Suprapubic skin (tissue), 4 donors: Measurements from ENCODE around the gene DISP2. TPM values are rescaled to one million over a fixed set of nuclear protein-coding genes. Genes with fewer than 3 reads are reported as not detected.

Source experiments
- DNase-seq, 2 donors: peaks; one replicate each; pipeline ENCODE4 v3.0.0-alpha.2; 2019; ENCODE audit warnings: low spot score in 2 of 2
- H3K27ac ChIP-seq: fragments of 200-600 bp; sonication (generic); one replicate; pipeline ENCODE4 v1.5.1; 2019
- H3K27me3 ChIP-seq: fragments of 200-600 bp; sonication (generic); one replicate; pipeline ENCODE4 v1.5.1; 2019
- H3K36me3 ChIP-seq: fragments of 200-600 bp; sonication (generic); one replicate; pipeline ENCODE4 v1.5.1; 2019
- H3K4me1 ChIP-seq: fragments of 200-600 bp; sonication (generic); one replicate; pipeline ENCODE4 v1.5.1; 2019
- H3K4me3 ChIP-seq: fragments of 200-600 bp; sonication (generic); one replicate; pipeline ENCODE4 v1.5.1; 2019; ENCODE audit warnings: mild to moderate bottlenecking
- H3K9me3 ChIP-seq: fragments of 200-600 bp; sonication (generic); one replicate; pipeline ENCODE4 v1.5.1; 2019
- EP300 ChIP-seq: sonication (generic); formaldehyde crosslinking; IDR thresholded peaks from one replicate; pipeline ENCODE4 v1.6.1; 2017; ENCODE audit warnings: antibody characterized with exemption
- POLR2A ChIP-seq, 2 donors: fragments of 450-650 bp; IDR thresholded peaks; one replicate each; pipeline ENCODE4 v1.6.1; 2017; ENCODE audit warnings: antibody characterized with exemption in 2 of 2, mild to moderate bottlenecking in 2 of 2, moderate library complexity in 2 of 2
- POLR2AphosphoS5 ChIP-seq, 3 donors: sonication (generic); formaldehyde crosslinking; IDR thresholded peaks; one replicate each; pipeline ENCODE4 v1.6.1; 2017; ENCODE audit warnings: antibody characterized with exemption in 3 of 3
- WGBS: methylation state at CpG from one replicate; pipeline ENCODE4 v1.1.5; 2018; 5-methylcytosine and 5-hydroxymethylcytosine counted together
- total RNA-seq, 4 donors: library from RNA; depleted of rRNA; stranded (reverse); fragments of >200 nt; gene quantifications; one replicate each; pipeline ENCODE4 v1.1.0, GENCODE V29; 2016
- TF ChIP-seq, protein P1 (sequence below), 2 donors: fragments of 200-600 bp in 1 of 2; fragments of 450-650 bp in 1 of 2; sonication (generic) in 1 of 2; IDR thresholded peaks; one replicate each; pipeline ENCODE4 v1.5.1; 2016 to 2019; ENCODE audit warnings: antibody characterized with exemption in 2 of 2, mild to moderate bottlenecking in 1 of 2, moderate library complexity in 1 of 2

Gene DISP2
- total RNA-seq, 4 donors from 2014 or later, result 0.04 to 0.21 (median 0.05) TPM; not detected in 1

DNA sequence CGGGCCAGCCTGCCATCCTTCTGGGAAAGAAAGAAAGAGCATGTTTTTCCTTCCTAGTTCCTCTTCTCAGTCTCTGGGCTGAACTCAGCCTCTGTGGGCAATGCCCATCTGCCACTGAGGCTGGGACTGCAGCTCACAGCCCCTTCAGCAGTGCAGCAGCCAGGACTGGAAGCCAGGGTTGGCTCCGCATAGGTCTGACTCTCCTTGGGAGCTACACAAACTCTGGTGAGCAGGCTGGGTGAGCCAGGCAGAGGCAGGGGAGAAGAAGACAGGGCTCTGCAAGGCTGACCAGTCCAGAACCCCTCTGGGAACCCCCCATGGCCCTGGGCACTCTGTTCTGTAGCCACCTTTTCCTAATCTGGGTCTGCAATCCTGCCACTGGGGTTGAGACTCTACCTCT, 3.6 kb downstream of the DISP2 start:
- TF ChIP-seq POLR2AphosphoS5 (IDR thresholded peaks at IDR 0.05) (no peak), POLR2A (IDR thresholded peaks at IDR 0.05) (no peak), EP300 (no peak)
- TF ChIP-seq, protein P1, sequence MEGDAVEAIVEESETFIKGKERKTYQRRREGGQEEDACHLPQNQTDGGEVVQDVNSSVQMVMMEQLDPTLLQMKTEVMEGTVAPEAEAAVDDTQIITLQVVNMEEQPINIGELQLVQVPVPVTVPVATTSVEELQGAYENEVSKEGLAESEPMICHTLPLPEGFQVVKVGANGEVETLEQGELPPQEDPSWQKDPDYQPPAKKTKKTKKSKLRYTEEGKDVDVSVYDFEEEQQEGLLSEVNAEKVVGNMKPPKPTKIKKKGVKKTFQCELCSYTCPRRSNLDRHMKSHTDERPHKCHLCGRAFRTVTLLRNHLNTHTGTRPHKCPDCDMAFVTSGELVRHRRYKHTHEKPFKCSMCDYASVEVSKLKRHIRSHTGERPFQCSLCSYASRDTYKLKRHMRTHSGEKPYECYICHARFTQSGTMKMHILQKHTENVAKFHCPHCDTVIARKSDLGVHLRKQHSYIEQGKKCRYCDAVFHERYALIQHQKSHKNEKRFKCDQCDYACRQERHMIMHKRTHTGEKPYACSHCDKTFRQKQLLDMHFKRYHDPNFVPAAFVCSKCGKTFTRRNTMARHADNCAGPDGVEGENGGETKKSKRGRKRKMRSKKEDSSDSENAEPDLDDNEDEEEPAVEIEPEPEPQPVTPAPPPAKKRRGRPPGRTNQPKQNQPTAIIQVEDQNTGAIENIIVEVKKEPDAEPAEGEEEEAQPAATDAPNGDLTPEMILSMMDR (IDR thresholded peaks at IDR 0.05), result no peak
- Histone ChIP-seq H3K4me1 (peaks cover 15% of the 10 kb centered on the region), H3K27me3 (peaks cover 6% of the 10 kb centered on the region), H3K4me3 (no peak overlapping the region), H3K36me3 (no peaks in the 10 kb centered on the region), H3K27ac (no peak overlapping the region), H3K9me3 (no peaks in the 10 kb centered on the region)
- no peak for DNase-seq
- 76% methylated on average over 2 of the region's 2 CpGs for WGBS

DNA sequence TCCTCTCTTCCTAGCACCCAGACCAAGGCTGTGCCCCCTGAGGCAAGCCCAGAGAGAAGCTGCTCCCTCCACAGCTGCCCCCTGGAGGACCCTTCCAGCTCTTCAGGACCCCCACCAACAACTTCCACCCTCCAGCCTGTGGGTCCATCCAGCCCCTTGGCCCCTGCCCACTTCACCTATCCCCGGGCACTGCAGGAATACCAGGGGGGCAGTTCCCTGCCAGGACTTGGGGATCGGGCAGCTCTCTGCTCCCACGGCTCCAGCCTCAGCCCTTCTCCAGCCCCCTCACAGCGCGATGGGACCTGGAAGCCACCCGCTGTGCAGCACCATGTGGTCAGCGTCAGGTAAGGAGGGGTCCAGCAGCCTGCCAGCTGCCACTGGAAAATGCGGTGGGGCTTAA, 5.6 kb downstream of the DISP2 start:
- TF ChIP-seq EP300 (no peak), POLR2AphosphoS5 (IDR thresholded peaks at IDR 0.05) (no peak), POLR2A (IDR thresholded peaks at IDR 0.05) (no peak)
- TF ChIP-seq, protein P1 (IDR thresholded peaks at IDR 0.05), result no peak
- Histone ChIP-seq H3K36me3 (no peaks in the 10 kb centered on the region), H3K27me3 (peaks cover 4% of the 10 kb centered on the region), H3K9me3 (no peaks in the 10 kb centered on the region), H3K27ac (no peak overlapping the region), H3K4me1 (peaks cover 20% of the 10 kb centered on the region), H3K4me3 (no peak overlapping the region)
- DNase-seq, result no peak
- no CpG with 5 or more reads among the region's 8 CpGs for WGBS

DNA sequence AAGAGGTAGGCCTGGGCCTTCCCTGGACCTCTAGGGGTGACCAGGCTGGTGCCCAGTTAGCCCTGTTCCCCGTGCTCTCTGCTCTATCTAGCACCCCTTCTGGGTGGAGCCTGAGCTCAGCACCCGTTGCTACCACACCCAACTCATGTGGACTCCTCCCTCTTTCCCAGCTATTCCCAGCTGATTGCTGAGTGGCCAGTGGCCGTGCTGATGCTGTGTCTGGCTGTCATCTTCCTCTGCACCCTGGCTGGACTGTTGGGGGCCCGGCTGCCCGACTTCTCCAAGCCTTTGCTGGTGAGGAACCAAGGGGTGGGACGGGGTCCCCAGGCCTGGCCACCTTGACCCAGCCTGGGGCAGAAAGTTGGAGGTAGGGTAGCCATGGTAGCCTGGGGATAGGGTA, 6.2 kb downstream of the DISP2 start:
- whole genome bisulfite sequencing, result 61% methylated on average over 4 of the region's 6 CpGs
- TF ChIP-seq POLR2AphosphoS5 (IDR thresholded peaks at IDR 0.05) (no peak), EP300 (no peak), POLR2A (IDR thresholded peaks at IDR 0.05) (no peak)
- TF ChIP-seq, protein P1 (IDR thresholded peaks at IDR 0.05), result no peak
- Histone ChIP-seq H3K4me3 (no peak overlapping the region), H3K36me3 (no peaks in the 10 kb centered on the region), H3K27me3 (no peaks in the 10 kb centered on the region), H3K4me1 (peaks cover 16% of the 10 kb centered on the region), H3K27ac (no peak overlapping the region), H3K9me3 (no peaks in the 10 kb centered on the region)
- no peak for DNase-seq

DNA sequence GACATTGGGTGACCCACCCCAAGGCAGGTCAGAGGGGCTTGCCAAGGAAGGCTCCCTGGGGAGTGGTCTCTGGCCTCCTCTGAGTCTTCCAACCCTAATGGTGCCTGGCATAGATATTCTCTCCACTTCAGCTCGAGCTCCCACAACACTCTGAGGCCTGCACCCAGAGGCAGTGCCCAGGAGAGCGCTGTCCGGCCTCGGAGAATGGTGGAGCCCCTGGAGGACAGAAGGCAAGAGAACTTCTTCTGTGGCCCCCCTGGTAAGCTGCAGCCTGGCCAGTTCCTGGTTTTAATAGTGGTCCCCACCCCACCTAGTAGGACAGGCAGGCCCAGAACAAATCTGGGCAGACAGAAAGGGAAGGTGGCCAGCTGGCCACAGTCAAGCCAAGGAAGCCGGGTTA, 7.0 kb downstream of the DISP2 start:
- H3K9me3 ChIP-seq, result no peaks in the 10 kb centered on the region
- no peak overlapping the region for H3K4me3 ChIP-seq
- TF ChIP-seq, protein P1 (IDR thresholded peaks at IDR 0.05), result no peak
- TF ChIP-seq POLR2A (IDR thresholded peaks at IDR 0.05), result no peak
- TF ChIP-seq POLR2AphosphoS5 (IDR thresholded peaks at IDR 0.05), result no peak
- no peak for TF ChIP-seq EP300
- H3K27ac ChIP-seq, result no peak overlapping the region
- no peak for DNase-seq
- H3K4me1 ChIP-seq, result peaks cover 16% of the 10 kb centered on the region
- 88% methylated on average over 5 of the region's 5 CpGs for WGBS
- H3K36me3 ChIP-seq, result no peaks in the 10 kb centered on the region
- no peaks in the 10 kb centered on the region for H3K27me3 ChIP-seq

DNA sequence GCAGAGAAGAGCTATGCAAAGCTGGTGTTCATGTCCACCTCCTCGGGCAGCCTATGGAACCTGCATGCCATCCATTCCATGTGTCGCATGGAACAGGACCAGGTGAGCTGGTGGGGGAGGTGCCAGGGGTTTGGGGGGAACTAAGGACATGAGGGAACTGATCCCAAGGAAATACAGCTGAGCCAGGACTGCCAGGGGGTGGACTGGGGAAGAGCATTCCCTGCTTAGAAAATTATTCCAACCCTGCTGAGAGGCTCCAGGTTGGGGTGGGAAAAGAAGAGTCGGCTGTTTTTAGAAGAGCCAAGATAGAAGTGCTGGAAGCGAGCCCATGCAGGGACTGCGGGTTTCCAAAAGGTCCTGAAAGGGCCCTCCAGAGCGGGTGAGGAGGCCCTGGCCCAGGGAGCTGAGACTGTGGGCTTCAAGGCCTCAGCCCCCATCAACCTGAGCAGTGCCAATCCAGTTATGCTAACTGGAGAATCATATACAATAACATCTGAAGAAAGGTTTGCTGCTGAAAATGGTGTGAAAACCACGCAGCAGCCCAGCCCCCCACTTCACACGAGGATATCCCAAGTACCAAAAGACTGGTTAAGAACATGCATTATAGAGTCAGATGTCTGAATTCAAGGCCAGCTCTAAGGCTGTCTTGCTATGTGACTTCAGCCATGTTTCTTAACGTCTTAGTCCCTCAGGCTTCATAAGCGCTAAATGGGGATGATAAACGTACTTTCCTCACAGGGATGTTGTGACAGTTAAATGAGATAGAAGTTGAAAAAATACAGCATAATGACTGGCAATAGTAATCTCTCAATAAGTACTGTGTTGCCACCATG, 7.8 kb downstream of the DISP2 start:
- 85% methylated on average over 11 of the region's 11 CpGs for WGBS
- H3K4me3 ChIP-seq, result no peak overlapping the region
- H3K4me1 ChIP-seq, result peaks cover 16% of the 10 kb centered on the region
- no peaks in the 10 kb centered on the region for H3K9me3 ChIP-seq
- DNase-seq, result no peak
- no peak overlapping the region for H3K27ac ChIP-seq
- no peaks in the 10 kb centered on the region for H3K36me3 ChIP-seq
- TF ChIP-seq POLR2A (IDR thresholded peaks at IDR 0.05) (no peak), EP300 (no peak), POLR2AphosphoS5 (IDR thresholded peaks at IDR 0.05) (no peak)
- TF ChIP-seq, protein P1 (IDR thresholded peaks at IDR 0.05), result no peak
- H3K27me3 ChIP-seq, result no peaks in the 10 kb centered on the region
